Middle frontal gyrus (tissue), 1 donor: ENCODE measurements around the gene CARD10.

Source experiments
- DNase-seq: peaks from one replicate; pipeline ENCODE4 v3.0.0-alpha.2; 2015; ENCODE audit warnings: low spot score; ENCODE audit errors: extremely low spot score

CARD10 gene

DNA sequence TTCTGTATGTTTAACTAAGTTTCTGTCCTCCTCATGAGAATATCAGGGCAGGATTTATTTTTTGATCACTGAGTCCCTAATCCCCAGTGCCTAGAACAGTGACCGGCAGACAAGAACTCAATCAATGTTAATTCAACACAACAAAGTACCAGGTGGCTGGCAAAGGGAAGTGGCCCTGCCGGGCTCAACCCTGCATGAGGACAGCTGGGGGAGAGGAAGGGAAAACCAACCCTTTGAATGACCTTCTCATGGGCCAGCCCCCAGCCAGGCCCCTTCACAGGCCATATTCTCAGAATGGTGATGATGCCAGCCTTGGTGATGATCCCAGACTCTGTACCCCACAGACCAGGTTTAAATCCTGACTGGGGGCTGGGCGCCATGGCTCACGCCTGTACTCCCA lies 31.6 kb downstream of the CARD10 start:
- DNase-seq: no peak

DNA sequence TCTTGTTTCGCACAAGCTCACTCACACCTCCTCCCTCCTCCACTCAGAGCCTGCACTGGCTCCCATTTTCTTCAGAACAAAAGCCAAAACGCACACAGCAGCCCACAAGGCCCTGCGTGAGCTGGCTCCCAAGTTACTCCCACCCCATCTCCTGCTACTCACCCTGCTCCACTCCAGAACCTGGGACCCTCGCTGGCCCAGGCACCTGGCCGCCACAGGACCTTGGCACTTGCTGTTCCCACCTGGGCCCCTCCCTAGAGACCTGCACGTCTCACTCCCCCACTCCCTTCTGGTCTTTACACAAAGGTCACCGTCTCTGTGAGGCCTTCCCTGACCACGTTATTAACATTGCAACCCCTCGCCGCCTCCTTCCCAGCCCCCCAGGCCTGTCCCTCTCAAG lies 32.1 kb downstream of the CARD10 start:
- DNase-seq: no peak

DNA sequence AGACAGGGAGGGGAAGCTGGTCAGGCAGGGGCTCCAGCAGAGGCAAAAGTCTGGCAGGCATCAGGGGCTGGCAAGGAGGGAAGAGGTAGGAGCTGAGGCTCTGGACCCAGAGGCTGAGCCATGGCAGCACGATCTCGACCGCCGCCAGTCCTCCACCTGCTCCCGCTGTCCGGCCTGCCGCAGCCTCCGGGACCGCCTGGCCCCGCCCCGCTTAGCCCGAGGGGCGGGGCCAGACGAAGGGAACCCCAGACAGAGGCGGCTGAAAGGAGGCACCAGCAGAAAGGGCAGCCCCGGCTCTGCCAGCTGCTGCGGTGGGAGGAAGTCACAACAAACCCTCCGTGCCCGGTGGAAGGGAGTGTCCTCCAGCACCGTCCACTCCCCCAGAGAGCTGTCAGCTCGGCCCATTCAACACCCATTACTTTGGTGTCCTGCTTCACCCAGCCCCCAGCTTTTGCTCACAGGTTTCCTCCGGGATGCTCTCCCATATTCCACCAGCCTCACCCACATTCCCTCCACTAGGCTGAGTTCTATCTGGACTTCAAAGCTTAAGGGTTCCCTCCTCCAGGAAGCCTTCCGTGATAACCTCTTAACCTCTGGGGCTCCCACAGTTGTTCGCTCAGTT lies 32.9 kb downstream of the CARD10 start, which contains the start of gene MFNG:
Gene MFNG (minus strand): TSS at position 161 of the 622 bp plus-strand sequence. CDS start 207 bp downstream, outside the sequence.
- no peak for DNase-seq

DNA sequence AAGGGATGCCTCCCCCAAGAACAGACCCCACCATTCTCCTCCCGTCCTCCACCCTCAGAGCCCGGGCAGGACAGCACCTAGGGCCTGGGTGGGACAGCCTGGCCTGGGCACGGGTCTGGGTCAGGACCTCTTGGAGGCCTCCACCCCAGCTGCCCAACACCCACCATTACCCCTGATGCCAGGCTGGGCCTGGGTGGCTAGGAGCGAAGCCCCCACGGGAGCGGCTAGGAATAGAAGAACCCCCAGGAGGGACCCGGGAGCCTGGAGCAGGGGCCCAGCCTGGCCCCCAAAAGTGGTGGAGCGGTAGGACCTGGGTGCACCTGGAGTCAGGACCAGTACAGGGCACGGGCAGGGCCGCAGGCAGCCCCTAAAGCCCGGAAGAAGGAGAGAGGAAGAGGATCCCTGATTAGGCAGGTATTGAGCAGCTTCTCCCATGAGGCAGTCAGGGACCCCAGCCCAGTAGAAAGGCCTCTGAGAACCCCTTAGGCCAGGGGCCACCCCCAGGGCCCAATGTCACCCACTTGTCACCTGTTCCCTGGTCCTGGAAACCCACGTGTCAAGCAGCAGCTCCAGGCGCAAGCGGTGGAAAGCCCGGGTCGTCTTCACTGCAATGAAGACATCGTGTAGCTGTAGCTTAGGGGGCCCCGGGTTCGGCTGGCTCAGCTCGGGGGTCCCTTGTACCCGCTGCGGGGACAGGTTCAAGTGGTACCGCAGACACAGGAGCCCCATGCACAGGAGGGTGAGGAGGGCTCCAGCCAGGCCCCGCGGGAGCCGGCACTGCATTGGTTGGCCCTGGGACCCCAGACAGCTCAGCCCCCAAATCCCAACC lies 33.6 kb downstream of the CARD10 start:
- no peak for DNase-seq

DNA sequence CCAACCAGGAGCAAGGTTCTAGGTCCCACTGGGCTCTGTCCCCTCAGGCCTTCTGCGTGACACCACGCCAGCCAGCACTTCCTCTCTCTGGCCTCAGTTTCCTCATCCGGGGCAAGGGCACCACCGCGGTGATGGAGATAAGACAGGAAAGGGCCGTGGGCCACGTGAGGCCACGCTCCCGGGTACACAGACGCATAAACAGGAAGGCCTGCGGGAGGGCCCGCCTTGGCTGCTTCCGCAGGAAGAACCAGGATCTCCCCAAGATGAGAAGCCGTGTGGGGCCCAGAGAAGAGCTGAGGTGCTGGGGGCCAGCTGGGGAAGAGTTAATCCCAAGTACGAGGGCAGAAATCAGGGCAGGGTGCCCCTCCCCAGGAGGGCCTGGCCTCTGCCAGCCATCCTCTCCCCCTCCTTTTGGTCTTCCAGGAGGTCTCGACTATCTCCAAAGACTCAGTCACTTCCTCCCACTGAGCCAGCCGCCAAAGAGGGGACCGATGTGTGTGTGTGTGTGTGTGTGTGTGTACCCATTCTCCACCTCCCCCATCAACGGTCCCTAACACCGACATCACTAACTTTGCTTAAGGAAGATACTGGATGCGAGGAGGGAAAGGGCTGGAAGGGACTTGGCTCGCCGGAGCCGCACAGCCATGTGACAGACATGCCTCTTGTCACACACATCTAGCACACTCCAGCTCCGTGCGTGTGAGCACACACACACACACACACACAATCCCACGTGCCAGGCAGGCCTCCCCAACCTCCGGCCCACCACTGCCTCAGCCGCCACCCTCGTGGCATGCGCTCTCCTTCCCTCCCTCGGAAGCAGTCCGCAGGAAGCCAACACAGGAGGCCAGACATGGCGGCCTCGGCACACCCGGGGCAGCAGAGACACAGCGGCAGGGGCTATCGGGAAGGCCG lies 34.5 kb downstream of the CARD10 start:
- no peak for DNase-seq

DNA sequence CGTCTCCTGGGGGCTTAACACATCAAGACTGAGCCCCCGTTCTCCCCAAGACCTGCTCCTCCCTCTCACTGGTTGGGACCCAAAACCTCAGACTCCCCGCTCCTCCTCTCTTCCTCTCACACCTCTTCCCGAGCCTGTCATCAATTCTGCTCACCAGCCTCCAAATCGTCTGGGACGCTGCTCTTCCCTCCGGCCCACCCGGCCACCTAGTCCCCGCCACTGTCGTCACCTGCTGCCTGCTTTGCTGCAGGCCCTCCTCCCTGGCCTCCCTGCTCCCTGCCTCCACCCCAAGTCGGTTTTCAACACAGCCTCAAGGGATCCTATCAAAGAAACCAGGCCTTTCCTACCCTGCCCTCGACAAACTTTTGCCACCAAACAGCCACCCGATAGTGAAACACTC lies 36.2 kb downstream of the CARD10 start:
- DNase-seq: no peak

DNA sequence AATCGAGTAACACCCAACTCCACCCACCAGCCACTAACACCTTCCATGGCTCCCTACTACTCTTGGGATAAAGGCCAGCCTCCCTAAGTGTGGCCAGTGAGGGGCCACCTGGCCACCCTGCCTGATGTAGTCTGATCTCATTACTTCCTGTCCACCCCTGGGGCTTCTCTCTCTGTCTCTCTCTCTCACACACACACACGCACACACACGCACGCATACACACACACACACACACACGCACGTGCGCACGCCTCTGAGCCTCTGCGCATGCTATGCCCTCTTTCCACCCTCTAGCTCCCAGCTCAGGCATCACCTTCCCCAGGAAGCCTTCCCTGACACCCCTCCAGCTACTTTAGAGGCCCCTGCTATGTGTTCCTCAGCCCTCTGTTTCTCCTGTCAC lies 37.0 kb downstream of the CARD10 start:
- DNase-seq: no peak

DNA sequence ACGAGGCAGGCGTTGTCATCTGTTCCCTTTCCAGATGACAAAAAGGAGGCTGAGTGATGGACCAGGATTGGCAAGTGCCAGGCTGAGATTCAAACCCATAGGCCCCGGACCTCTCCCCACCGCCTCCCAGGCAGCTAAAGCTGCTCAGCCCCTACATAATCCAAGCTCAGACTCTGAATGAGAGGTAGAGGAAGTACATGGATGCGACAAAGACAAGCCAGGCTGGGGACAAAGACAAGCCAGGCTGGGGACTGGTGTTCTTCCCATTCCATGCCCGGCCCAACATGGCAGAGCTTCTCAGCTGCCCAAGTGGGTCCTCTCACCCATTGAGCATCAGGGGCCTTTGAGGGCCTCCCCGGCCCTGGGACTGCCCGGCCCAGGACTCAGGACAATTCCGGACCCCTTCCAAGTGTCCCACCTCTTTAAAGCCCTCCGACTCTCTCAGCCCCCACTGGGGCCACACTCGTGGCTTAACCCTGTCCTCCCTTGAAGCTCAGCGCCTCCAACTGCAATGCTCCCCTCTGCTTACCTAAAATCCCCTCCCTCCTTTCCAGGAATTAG lies 37.8 kb downstream of the CARD10 start:
- DNase-seq: no peak

DNA sequence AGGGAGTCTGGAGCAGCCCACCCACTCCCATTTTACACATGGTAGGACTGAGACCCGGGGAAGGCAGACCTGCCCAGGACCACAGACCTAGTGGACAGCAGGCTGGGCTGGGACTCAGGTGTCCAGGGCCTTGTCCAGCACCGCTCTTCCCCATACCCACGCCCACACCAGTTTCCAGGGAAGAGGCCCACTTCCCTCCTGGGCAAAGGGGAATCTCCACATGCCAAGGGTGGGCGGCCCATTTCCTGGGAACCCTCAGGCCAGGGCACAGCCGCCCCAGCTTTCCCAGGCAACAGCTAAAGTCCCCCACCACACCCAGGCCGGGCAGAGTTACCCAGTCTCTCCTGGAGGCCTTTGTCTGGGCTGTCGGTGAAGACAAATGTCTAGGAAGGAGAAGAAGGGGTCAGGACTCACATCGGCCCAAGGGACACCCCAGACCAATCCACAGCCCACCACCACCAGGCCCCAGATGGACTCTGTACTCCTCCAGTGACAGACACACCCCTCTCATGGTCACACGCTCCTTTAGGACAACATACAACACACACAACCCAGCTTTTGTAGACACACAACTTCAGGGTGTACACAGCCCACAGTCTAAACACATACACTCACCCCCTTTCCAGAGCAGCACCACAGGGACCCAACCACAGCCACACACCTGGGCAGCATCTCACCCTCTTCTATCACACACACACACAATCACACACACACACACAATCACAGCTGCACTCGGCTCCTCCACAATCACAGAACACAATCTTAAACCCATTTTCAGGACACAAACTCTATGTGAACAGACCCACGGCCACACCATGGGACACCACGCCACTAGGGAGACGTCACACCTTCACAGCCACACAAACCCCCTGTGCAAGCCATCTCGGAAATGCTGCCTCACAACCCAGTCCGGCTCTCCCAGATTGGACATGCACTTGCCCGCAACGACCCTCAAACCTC lies 38.5 kb downstream of the CARD10 start:
- DNase-seq: no peak

DNA sequence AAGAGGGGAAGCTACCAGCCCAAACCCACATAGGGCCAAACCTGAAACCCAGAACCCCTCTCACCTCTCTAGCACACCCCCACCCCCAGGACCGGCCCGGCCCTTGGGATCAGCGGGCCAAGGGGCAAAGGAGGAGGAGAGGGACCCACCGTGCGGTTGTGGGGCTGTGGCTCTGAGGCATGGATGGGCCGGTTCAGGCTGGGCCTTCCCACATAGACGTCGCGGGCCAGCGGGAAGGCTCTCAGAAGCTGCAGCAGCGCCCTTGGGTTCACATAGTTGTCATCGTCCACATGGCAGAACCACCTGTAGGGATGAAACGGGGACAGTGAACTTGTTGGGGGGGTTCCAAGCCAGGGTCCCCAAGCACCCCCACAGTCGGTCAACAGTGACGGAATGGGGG lies 40.0 kb downstream of the CARD10 start:
- DNase-seq: no peak

DNA sequence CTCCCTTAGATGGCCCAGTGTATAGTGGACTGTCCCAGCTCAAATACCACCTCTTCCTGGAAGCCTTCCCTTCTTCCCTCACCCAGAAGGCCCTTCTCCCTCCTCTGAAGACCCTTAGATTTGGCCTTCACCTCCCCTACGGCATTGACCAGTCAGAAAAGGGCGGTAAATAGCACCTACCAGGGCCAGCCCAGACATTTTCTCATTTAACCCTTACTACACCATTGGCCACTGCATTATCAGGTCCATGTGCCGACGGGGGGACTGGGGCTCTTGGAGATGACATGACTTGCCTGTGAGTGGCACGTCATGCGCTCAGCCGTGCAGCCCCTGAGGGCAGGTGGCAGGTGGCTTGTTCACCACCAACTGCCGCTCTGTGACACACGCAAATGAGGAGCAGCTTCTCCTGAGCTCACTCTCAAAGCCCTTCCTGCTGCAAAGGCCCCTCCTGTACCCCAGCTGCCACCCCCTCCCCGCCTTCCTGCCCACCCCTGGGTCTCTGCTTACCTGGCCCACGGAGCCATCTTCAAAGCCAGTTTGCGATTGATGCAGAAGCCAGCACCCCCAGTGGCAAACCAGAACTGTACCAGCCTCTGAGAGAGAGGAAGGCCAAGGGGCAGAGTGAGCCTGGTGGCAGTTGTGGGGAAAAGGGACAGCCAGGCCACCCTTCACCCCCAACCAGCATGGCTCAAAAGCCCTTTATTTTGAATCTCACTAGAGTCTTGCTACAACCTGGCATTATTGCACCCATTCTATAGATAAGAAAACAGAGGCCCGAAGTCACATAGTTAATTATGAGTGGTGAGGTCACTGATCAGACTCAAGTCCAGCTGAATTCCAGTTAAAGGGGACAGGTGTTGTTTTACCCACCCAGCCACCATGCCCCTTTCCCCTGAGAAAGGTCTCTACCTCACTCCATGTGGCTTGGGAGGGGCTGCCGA lies 42.6 kb downstream of the CARD10 start:
- DNase-seq: no peak

DNA sequence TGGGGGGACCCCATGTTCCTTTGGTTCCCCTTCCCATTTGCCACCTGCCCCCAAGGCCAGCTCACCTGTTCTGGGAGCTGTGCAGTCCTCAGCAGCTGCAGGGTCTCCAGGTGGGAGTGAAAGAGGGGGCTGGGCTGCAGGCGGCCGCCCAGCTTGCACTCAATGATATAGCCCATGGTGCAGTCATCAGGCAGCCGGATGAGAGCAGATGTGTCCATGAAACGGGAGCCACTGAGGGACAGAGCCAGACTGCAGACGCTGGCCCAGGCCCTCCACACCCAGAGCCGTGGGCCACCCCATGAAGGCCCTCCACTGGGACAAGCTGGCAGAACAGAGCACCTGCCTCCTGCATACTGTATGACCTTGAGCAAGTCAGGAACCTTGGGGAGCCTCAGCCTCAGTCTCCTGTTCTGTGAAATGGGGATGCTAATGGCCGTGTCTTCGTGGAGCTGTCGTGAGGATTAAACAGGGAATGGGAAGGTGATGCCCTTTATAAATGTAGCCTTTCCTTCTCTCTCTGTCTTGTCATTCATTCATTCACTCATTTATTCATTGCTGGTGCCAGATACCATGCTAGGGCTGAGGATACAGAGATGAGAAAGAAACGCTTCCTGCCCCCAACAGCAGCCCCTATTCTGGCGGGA lies 44.6 kb downstream of the CARD10 start:
- DNase-seq: no peak

DNA sequence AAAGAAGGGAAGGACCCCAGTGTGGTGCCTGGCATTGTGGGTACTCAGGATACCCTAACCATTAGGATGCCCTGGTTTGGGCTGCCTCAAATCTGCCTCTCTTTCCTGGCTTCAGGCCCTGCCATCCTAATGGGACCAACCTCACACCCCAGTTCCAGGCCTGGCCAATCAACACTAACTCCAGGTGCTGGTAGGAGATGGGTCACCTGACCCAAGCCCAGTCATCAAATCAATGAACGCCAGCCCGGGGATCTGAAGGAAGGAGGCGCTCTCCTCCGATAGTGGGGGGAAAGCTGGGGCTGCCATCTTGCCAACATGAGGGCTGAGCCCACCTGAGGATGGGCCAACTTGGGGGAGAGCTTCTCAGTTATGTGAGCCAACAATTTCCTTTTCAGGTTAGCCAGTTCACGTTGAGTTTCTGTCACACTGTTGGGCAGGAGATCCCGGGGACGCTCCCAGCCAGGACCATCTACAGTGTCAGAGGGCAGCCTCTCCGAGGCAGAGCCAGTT lies 45.7 kb downstream of the CARD10 start:
- DNase-seq: no peak

DNA sequence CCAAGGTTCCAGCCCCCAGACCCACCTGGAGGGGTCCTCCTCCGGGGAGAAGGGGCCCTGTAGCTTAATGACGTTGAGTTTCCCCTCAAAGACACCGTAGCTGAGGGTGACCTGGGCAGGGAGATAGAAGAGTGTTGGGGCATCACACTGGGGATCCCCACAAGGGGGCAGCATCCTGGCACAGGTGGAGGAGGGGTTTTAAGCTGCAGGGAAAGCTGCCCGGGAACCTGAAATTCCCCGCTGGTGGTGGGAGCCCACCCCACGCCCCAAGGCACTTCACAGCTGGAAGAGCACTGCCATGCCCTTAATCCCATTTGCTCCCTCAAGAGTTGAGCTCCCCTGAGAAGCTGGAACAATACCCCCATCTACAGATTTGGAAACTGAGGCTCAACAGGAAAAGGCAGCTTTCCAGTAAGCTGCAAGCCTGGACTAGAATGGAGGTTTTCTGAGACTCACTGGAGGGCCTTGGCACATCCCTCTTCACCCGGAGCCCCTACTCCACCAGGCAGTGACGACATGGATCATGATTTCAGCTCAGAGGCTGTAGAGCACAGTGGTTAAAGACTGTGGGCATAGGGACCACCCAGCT lies 46.7 kb downstream of the CARD10 start:
- DNase-seq: no peak

DNA sequence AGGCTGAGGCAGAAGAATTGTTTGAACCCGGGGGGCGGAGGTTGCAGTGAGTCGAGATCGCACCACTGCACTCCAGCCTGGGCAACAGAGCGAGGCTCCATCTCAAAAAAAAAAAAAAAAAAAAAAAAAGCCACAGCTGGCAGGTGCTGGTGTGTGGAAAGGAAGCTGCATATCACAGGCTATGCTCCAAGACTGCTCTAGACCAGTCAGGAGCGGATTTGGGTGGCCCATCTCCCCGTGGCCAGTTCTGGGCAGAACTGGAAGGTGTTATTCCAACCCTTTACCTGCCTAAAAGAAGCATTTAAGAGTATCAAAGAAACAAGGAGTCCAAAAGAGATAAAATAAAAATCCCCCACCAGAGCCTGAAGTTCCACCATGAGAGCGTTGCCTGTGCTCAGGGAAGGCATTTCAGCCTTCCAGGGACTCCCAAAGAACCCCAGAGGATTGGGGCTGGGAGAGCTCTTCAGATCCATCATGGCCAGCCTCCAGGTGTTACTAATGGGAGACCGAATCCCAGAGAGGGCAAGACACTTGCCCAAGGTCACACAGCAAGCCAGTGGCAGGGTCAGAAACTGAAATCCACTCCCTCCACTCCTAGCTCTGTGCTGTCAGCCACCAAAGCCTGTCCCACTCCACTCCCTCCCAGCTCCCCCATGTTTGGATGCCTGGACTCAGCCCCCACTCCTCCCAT lies 47.3 kb downstream of the CARD10 start:
- DNase-seq: no peak

DNA sequence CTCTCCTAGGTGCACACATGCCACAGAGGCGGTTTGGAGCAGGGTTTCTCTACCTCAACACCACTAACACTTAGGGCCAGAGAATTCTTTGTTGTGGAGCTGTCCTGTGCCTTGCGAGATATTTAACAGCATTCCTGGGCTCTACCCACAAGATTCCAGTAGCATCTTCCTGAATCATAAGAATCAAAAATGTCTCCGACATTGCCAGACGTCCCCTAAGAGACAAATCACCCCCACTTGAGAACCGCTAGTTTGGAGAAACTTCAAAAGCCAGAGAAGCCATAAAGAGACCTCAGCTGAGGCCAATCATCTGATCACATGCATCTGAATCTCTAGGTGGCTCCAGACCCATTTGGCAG lies 49.1 kb downstream of the CARD10 start:
- no peak for DNase-seq

DNA sequence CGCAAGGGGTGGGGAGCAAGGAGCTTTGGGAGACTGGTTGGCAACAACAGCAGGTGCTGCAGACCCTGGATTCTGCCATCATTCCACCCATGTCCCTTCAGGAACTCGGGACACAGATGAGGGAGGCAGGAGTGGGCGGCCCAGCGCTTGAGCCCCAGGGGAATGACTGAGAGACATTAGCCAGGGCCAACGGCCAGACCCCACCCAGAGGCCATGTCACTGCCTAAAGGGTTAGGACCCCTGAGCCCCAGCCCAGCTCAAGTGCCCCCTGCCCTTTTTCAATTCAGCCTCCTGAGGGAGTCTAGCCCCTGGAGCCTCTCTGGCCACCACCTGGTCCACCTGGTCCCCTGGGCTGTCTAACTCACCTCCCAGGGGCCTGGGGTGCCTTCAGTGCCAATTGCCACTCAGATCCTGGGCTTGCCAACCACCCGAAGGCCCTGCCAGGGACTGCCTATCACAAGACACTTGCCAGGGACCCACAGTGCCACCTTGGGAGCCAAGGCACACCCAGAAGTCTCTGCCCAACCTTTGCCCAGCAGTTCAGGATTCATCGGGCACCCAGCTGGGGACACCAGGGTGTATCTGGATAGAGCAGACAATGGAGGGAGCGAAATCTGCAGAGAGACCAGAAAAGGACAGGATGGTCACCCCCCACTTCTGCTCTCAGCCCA lies 49.7 kb downstream of the CARD10 start:
- no peak for DNase-seq
